NCI-H226 (cell line): ENCODE results near the gene VWA3B.

Experiments
- DNase-seq: peaks from one replicate; pipeline ENCODE4 v3.0.0-alpha.2; 2015

VWA3B gene

GRCh38 chr2:98175811-98176210, 88.8 kb downstream of the VWA3B start:
- no peak for DNase-seq

- DNase-seq, result no peak
Measured at GRCh38 chr2:98177286-98177685, 90.3 kb downstream of the VWA3B start.

GRCh38 chr2:98177986-98178385, 91.0 kb downstream of the VWA3B start:
- no peak for DNase-seq

- peak; percentile 5 for DNase-seq
Measured at GRCh38 chr2:98180456-98180855, 93.5 kb downstream of the VWA3B start.

- no peak for DNase-seq
Measured at GRCh38 chr2:98181346-98181745, 94.4 kb downstream of the VWA3B start.

GRCh38 chr2:98185801-98186200, 98.8 kb downstream of the VWA3B start:
- no peak for DNase-seq

- no peak for DNase-seq
Measured at GRCh38 chr2:98187194-98187593, 100.2 kb downstream of the VWA3B start.

GRCh38 chr2:98188351-98189046, 101.5 kb downstream of the VWA3B start:
- peak; percentile 54 for DNase-seq

- DNase-seq, result no peak
Measured at GRCh38 chr2:98191883-98192282, 104.9 kb downstream of the VWA3B start.

GRCh38 chr2:98201576-98201975, 114.6 kb downstream of the VWA3B start:
- DNase-seq, result no peak

- DNase-seq, result no peak
Measured at GRCh38 chr2:98205889-98206288, 118.9 kb downstream of the VWA3B start.

- DNase-seq, result no peak
Measured at GRCh38 chr2:98212092-98213000, 125.4 kb downstream of the VWA3B start.

- DNase-seq, result peak; percentile 73
Measured at GRCh38 chr2:98216616-98217015, 129.6 kb downstream of the VWA3B start.

- no peak for DNase-seq
Measured at GRCh38 chr2:98219152-98219551, 132.2 kb downstream of the VWA3B start.

- no peak for DNase-seq
Measured at GRCh38 chr2:98233941-98234340, 147.0 kb downstream of the VWA3B start.

- DNase-seq, result no peak
Measured at GRCh38 chr2:98234776-98235175, 147.8 kb downstream of the VWA3B start.

- DNase-seq, result no peak
Measured at GRCh38 chr2:98236935-98237334, 150.0 kb downstream of the VWA3B start.

GRCh38 chr2:98240786-98241398, 153.9 kb downstream of the VWA3B start:
- no peak for DNase-seq

- no peak for DNase-seq
Measured at GRCh38 chr2:98241592-98241991, 154.6 kb downstream of the VWA3B start.

GRCh38 chr2:98242003-98242402, 155.0 kb downstream of the VWA3B start:
- no peak for DNase-seq

GRCh38 chr2:98245491-98245890, 158.5 kb downstream of the VWA3B start:
- DNase-seq, result no peak

GRCh38 chr2:98247383-98247782, 160.4 kb downstream of the VWA3B start:
- no peak for DNase-seq

GRCh38 chr2:98252038-98252773, 165.2 kb downstream of the VWA3B start:
- no peak for DNase-seq
